Mucosa of descending colon (tissue), 3 donors: ENCODE results near the gene SLC15A3. TPM values are rescaled to one million over a fixed set of nuclear protein-coding genes. Genes with fewer than 3 reads are reported as not detected.

Source experiments
- ATAC-seq: fragments of 200-7000 bp; cut with Tn5 transposase; one replicate; pipeline ENCODE4 v1.9.1; 2020; ENCODE audit warnings: mild to moderate bottlenecking, moderate library complexity
- DNase-seq, 3 donors: peaks; one replicate each; pipeline ENCODE4 v3.0.0-alpha.2; 2020
- H3K36me3 ChIP-seq: fragments of 200-600 bp; one replicate; pipeline ENCODE4 v1.8.0; 2021; ENCODE audit warnings: low read depth, mild to moderate bottlenecking
- H3K4me1 ChIP-seq: fragments of 200-600 bp; one replicate; pipeline ENCODE4 v1.8.0; 2021; ENCODE audit warnings: low read depth, mild to moderate bottlenecking
- H3K4me3 ChIP-seq: fragments of 200-600 bp; one replicate; pipeline ENCODE4 v1.8.0; 2021; ENCODE audit warnings: mild to moderate bottlenecking
- H3K9me3 ChIP-seq: fragments of 200-600 bp; one replicate; pipeline ENCODE4 v1.8.0; 2021; ENCODE audit warnings: mild to moderate bottlenecking
- CTCF ChIP-seq: fragments of 200-600 bp; IDR thresholded peaks from one replicate; pipeline ENCODE4 v1.8.0; 2022; ENCODE audit warnings: antibody characterized with exemption, mild to moderate bottlenecking
- intact Hi-C, 2 donors: fragments of 100-400 bp; cut with DNase I in 1 of 2; cut with micrococcal nuclease in 1 of 2; formaldehyde crosslinking; loops; one replicate each; pipeline versions ENCODE4 v1.11.0 to v1.11.1; 2022; cut with DNase I, micrococcal nuclease
- total RNA-seq, 3 donors: library from RNA; stranded (reverse); fragmentation: NEBNext Ultra II Directional in 2 of 3; extraction: Animal tissue kit (Norgen Biotek cat#: 25700) in 2 of 3; gene quantifications; one replicate each; pipeline versions ENCODE4 v1.2.1 to v1.2.4, GENCODE V29; 2021 to 2023
- donor health status: DM: no; HTN: no; CAD: no; lungs with moderate emphysema.
- donor health status: DM: no; HTN: no; CAD: no.
- donor health status: DM: no; HTN: yes; CAD: no.

Gene SLC15A3
- total RNA-seq, 3 donors from 2014 or later, result 6.2 to 36.8 (median 18.4) TPM

GRCh38 chr11:60950933-60951605, 907 bp downstream of the SLC15A3 start:
- ATAC-seq, result peak; percentile 28
- Histone ChIP-seq H3K9me3 (no peaks in the 10 kb centered on the region), H3K4me3 (no peak overlapping the region), H3K4me1 (peaks cover 5% of the 10 kb centered on the region), H3K36me3 (no peaks in the 10 kb centered on the region)
- peak in 2 of 3 donors; percentile 48 to 65 for DNase-seq
- no peak for TF ChIP-seq CTCF
- intact Hi-C loops, result no loop called here

GRCh38 chr11:60950024-60950423, 2.0 kb downstream of the SLC15A3 start:
- ATAC-seq (no peak), DNase-seq (no peak)
- Histone ChIP-seq H3K4me1 (peaks cover 5% of the 10 kb centered on the region), H3K4me3 (no peak overlapping the region), H3K9me3 (no peaks in the 10 kb centered on the region), H3K36me3 (no peaks in the 10 kb centered on the region)
- no peak for TF ChIP-seq CTCF
- intact Hi-C loops, result no loop called here

GRCh38 chr11:60948250-60948649, 3.7 kb downstream of the SLC15A3 start:
- ATAC-seq (no peak), DNase-seq (no peak)
- H3K4me3 ChIP-seq, result no peak overlapping the region
- no peak for TF ChIP-seq CTCF
- no peaks in the 10 kb centered on the region for H3K9me3 ChIP-seq
- H3K36me3 ChIP-seq, result no peaks in the 10 kb centered on the region
- intact Hi-C loops, result no loop called here
- H3K4me1 ChIP-seq, result peaks cover 8% of the 10 kb centered on the region

DNA sequence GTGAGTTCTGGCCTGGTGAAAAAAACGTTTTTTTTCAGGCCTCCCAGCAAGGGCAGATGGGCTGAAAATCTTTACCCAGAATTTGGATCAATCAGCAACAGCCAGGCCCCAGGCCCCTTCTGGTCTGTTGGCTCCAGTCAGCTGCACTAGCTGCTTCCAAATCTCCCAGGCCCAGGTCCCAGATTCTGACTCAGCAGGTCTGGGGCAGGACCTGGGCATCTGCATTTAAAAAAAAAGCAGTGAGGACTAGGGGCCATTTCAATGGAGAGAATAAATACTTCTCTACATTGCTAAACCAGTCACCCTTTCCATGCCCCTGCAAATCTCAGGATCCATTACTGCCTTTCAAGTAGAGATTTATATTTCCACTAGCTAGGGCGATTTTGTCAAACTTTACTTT, 4.3 kb downstream of the SLC15A3 start:
- ATAC-seq, result no peak
- H3K36me3 ChIP-seq, result no peaks in the 10 kb centered on the region
- no peak overlapping the region for H3K4me3 ChIP-seq
- intact Hi-C loops, result no loop called here
- TF ChIP-seq CTCF, result no peak
- no peak for DNase-seq
- H3K4me1 ChIP-seq, result peaks cover 8% of the 10 kb centered on the region
- no peaks in the 10 kb centered on the region for H3K9me3 ChIP-seq

GRCh38 chr11:60946601-60947264, 5.2 kb downstream of the SLC15A3 start:
- intact Hi-C loops, result no loop called here
- ATAC-seq (no peak), DNase-seq (no peak)
- Histone ChIP-seq H3K4me1 (peaks cover 3% of the 10 kb centered on the region), H3K4me3 (no peak overlapping the region), H3K36me3 (no peaks in the 10 kb centered on the region), H3K9me3 (no peaks in the 10 kb centered on the region)
- no peak for TF ChIP-seq CTCF
